Measurements from ENCODE around the gene BBS1.

GRCh38 chr11:66494458-66494857, 16.0 kb upstream of the BBS1 start:
- TF ChIP-seq CTCF (conservative IDR thresholded peaks at IDR 0.05 in 1 of 2, IDR thresholded peaks at IDR 0.05 in 1 of 2; ENCODE audit: extremely low read depth in 1 of 2, insufficient read depth in 1 of 2, low read depth in 1 of 2, low read length in 2 of 2), result no peak
- TF ChIP-seq EZH2 (IDR thresholded peaks at IDR 0.05; ENCODE audit: borderline replicate concordance, low read length), result no peak

Data from mammary epithelial cell (primary cell).